MCF 10A (cell line): ENCODE measurements around the gene XK. TPM values are rescaled to one million over a fixed set of nuclear protein-coding genes. Genes with fewer than 3 reads are reported as not detected.

Experiments used
- BruUV-seq: library from RNA; stranded (reverse); fragments of 400-500 nt; replicated peaks from 2 replicates; lab custom pipeline; 2021; lab: Mats Ljungman, UMichigan
- CTCF ChIA-PET: fragments of 300-600 bp; sonication (Branson Sonifier 250); formaldehyde crosslinking; extraction: SDS; loops from one replicate; lab custom pipeline; 2021; ENCODE audit warnings: antibody characterized with exemption, inconsistent platforms; lab: Yijun Ruan, JAX
- POLR2A ChIA-PET: fragments of 300-600, 350-650 bp; sonication (Branson Sonifier 250); formaldehyde crosslinking; extraction: SDS; loops from one replicate; lab custom pipeline; 2020; ENCODE audit warnings: antibody characterized with exemption, inconsistent platforms; lab: Yijun Ruan, JAX
- DNase-seq: peaks from one replicate; pipeline ENCODE4 v3.0.0-alpha.2; 2018; ENCODE audit not compliant: unreplicated experiment
- H3K27ac Mint-ChIP-seq: one replicate; pipeline ENCODE4 v1.8.0; 2022; ENCODE audit warnings: mild to moderate bottlenecking, low read depth, mixed read lengths; ENCODE audit not compliant: unreplicated experiment
- H3K27me3 Mint-ChIP-seq: one replicate; pipeline ENCODE4 v1.8.0; 2022; ENCODE audit warnings: mixed read lengths; ENCODE audit not compliant: insufficient read depth, unreplicated experiment
- H3K36me3 Mint-ChIP-seq: one replicate; pipeline ENCODE4 v1.8.0; 2022; ENCODE audit warnings: mild to moderate bottlenecking, moderate library complexity, mixed read lengths; ENCODE audit not compliant: insufficient read depth, unreplicated experiment
- H3K4me1 Mint-ChIP-seq: one replicate; pipeline ENCODE4 v1.8.0; 2022; ENCODE audit warnings: mixed read lengths; ENCODE audit not compliant: insufficient read depth, unreplicated experiment
- H3K4me3 Mint-ChIP-seq: one replicate; pipeline ENCODE4 v1.8.0; 2022; ENCODE audit warnings: mild to moderate bottlenecking, moderate library complexity, mixed read lengths; ENCODE audit not compliant: unreplicated experiment
- H3K9me3 Mint-ChIP-seq: one replicate; pipeline ENCODE4 v1.8.0; 2022; ENCODE audit warnings: mixed read lengths; ENCODE audit not compliant: unreplicated experiment
- intact Hi-C: fragments of 100-400 bp; cut with micrococcal nuclease; formaldehyde crosslinking; loops from 2 replicates; pipeline ENCODE4 v1.14.1; 2022
- total RNA-seq: library from RNA; stranded (reverse); gene quantifications from 2 replicates; pipeline ENCODE4 v1.2.3, GENCODE V29; 2022
- TF ChIP-seq, protein P1 (sequence below): fragments of 200-600 bp; IDR thresholded peaks from one replicate; pipeline ENCODE4 v1.8.0; 2022; ENCODE audit warnings: antibody characterized with exemption, mild to moderate bottlenecking; ENCODE audit not compliant: unreplicated experiment

XK gene
- total RNA-seq, 1 experiment from 2014 or later = 0.63 TPM

DNA sequence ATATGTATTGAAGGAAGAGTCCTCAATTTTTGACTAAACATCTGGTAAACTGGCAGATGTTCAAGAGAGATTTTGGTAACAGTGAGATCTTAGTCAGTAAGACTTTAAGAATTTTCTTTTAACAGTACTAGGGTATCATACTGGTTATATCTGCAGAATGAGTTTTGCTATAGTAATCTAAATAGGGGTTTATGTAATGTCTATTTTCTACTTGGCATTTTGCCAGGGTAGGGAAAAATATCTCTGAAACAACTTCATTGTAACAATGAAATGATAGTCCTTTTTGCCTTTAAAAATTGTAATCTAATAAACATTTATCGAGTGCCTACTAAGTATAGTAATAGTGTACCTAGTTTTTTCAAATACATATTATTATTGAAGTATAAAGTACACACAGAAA lies 32.1 kb downstream of the XK start:
- DNase-seq = no peak
- TF ChIP-seq, protein P1, sequence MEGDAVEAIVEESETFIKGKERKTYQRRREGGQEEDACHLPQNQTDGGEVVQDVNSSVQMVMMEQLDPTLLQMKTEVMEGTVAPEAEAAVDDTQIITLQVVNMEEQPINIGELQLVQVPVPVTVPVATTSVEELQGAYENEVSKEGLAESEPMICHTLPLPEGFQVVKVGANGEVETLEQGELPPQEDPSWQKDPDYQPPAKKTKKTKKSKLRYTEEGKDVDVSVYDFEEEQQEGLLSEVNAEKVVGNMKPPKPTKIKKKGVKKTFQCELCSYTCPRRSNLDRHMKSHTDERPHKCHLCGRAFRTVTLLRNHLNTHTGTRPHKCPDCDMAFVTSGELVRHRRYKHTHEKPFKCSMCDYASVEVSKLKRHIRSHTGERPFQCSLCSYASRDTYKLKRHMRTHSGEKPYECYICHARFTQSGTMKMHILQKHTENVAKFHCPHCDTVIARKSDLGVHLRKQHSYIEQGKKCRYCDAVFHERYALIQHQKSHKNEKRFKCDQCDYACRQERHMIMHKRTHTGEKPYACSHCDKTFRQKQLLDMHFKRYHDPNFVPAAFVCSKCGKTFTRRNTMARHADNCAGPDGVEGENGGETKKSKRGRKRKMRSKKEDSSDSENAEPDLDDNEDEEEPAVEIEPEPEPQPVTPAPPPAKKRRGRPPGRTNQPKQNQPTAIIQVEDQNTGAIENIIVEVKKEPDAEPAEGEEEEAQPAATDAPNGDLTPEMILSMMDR = no peak
- no peaks in the 10 kb centered on the region for H3K9me3 Mint-ChIP-seq
- H3K4me1 Mint-ChIP-seq = peaks cover under 1% of the 10 kb centered on the region
- no peak overlapping the region for H3K27ac Mint-ChIP-seq
- no peak overlapping the region for H3K4me3 Mint-ChIP-seq
- CTCF ChIA-PET = interaction anchor here (0.6 kb wide), 1 partner anchor 504 kb away, joined by 3 read pairs; no protein-coding TSS in a partner anchor
- H3K36me3 Mint-ChIP-seq = no peaks in the 10 kb centered on the region
- POLR2A ChIA-PET = interaction anchor here (0.6 kb wide), 1 partner anchor 13 kb away, joined by 3 read pairs; no protein-coding TSS in a partner anchor
- no TSS peak for BruUV-seq
- peaks cover 40% of the 10 kb centered on the region for H3K27me3 Mint-ChIP-seq
- intact Hi-C loops = no loop called here

DNA sequence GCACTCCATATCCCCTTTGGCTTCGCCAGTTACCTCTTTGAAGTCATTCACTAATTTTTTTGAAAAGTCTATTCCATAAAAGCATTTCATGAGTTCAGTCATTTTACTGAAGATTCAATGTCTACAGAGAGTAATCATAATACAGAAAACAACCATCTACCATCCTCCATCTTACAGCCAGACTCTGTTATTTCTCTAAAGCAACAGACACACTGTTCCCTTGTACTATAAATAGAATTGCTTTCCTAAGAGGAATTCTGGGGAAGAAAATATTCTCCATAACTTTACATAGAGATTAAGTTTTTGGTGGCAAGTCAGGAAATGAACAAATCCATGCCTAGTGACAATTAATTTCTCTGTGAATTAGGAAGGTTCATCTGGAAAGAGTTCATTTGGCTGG lies 37.0 kb downstream of the XK start:
- H3K4me1 Mint-ChIP-seq = no peaks in the 10 kb centered on the region
- H3K9me3 Mint-ChIP-seq = no peaks in the 10 kb centered on the region
- TF ChIP-seq, protein P1 = no peak
- intact Hi-C loops = no loop called here
- ChIA-PET CTCF (no interaction called here), POLR2A (no interaction called here)
- no peak for DNase-seq
- no peak overlapping the region for H3K4me3 Mint-ChIP-seq
- peaks cover 64% of the 10 kb centered on the region for H3K27me3 Mint-ChIP-seq
- no TSS peak for BruUV-seq
- no peak overlapping the region for H3K27ac Mint-ChIP-seq
- H3K36me3 Mint-ChIP-seq = no peaks in the 10 kb centered on the region

DNA sequence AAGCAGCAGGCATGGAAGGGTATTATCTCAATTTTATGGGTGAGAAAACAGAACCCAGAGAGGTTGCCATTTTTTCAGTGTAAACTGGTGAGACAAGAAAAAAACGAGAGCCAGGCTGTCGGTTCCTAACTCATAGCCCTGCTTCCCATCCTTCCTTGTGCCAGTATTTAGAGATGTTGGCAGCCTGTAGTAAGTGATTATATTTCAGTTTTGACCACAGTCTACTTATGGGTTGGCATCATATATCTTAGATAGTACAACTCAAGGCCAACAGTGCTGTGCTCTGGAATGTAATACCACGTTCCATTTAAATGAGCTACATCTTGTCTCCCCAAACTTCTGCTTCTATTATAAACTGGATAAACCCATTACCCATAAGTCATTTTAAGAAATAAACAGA lies 40.8 kb downstream of the XK start:
- BruUV-seq = no TSS peak
- H3K36me3 Mint-ChIP-seq = no peaks in the 10 kb centered on the region
- H3K9me3 Mint-ChIP-seq = no peaks in the 10 kb centered on the region
- CTCF ChIA-PET = no interaction called here
- H3K4me3 Mint-ChIP-seq = no peak overlapping the region
- POLR2A ChIA-PET = interaction anchor here (0.7 kb wide), 1 partner anchor 1681 kb away, joined by 4 read pairs; no protein-coding TSS in a partner anchor
- no peaks in the 10 kb centered on the region for H3K4me1 Mint-ChIP-seq
- TF ChIP-seq, protein P1 = no peak
- H3K27ac Mint-ChIP-seq = no peak overlapping the region
- no peak for DNase-seq
- peaks cover 56% of the 10 kb centered on the region for H3K27me3 Mint-ChIP-seq
- intact Hi-C loops = no loop called here

DNA sequence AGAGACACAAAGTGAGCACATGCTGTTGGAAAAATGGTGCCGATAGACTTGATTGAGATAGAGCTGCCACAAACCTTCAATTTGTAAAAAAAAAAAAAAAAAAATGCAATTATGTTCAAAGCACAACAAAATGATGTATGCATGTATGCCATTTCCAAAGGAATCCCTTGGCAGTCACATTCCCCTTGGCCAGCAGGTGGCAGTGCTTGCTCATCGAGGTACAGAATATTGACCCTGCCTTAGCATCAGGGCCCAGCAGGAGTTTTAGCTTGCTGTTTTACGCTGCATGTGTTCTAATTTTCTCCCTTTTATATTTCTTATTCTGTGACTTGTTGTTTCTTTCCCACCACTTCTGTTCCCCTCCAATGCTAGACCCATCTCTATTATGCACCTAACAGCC lies 59.8 kb downstream of the XK start:
- no peaks in the 10 kb centered on the region for H3K9me3 Mint-ChIP-seq
- intact Hi-C loops = loop anchor here (1.0 to 2.0 kb wide), 5 partner anchors 80 to 430 kb away; no protein-coding TSS in a partner anchor
- no peaks in the 10 kb centered on the region for H3K36me3 Mint-ChIP-seq
- peak; percentile 73 for DNase-seq
- ChIA-PET POLR2A (interaction anchor here (1.2 kb wide), 1 partner anchor 78 kb away, joined by 3 read pairs; no protein-coding TSS in a partner anchor), CTCF (interaction anchor here (0.6 to 5.3 kb wide), 32 partner anchors 10 to 530 kb away, joined by 3 to 116 read pairs (median 4); no protein-coding TSS in a partner anchor)
- H3K27ac Mint-ChIP-seq = no peak overlapping the region
- BruUV-seq = no TSS peak
- peaks cover 56% of the 10 kb centered on the region for H3K27me3 Mint-ChIP-seq
- TF ChIP-seq, protein P1 = peak; percentile 75
- H3K4me3 Mint-ChIP-seq = no peak overlapping the region
- H3K4me1 Mint-ChIP-seq = no peaks in the 10 kb centered on the region
